ENCODE data around the gene ADAMTS20.

- no peak for TF ChIP-seq CTCF (IDR thresholded peaks at IDR 0.05)
- no peak for TF ChIP-seq POLR2A (IDR thresholded peaks at IDR 0.05)
These were observed 150.9 kb downstream of the ADAMTS20 start for GRCh38 chr12:43401096-43401495.

Data from Peyer's patch (tissue), 4 donors.